GM04504 (cell line): ENCODE data around the gene SPTAN1.
A peak's percentile ranks its signal among the peaks of the same experiment; 100 is the strongest.
"Not testable (repeated sequence)": the region's sequence is repeated elsewhere in the genome, so short reads cannot be mapped to it uniquely, and the experiment has no call there.

Experiments used
- DNase-seq: peaks from one replicate; pipeline ENCODE4 v3.0.0-alpha.2; 2012; ENCODE audit warnings: low read depth

SPTAN1 gene

DNA sequence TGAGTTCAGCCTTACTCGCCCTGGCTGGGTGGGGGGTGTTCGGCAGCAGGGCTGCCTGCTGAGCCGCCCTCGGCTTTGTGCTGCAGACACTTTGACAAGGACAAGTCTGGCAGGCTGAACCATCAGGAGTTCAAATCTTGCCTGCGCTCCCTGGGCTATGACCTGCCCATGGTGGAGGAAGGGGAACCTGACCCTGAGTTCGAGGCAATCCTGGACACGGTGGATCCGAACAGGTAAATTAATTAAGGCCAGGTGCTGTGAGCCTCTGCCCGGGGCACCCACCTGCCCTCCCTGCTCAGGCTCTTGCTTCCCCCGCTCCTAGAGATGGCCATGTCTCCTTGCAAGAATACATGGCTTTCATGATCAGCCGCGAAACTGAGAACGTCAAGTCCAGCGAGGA is 80.1 kb downstream of the SPTAN1 start:
- DNase-seq, result no peak

DNA sequence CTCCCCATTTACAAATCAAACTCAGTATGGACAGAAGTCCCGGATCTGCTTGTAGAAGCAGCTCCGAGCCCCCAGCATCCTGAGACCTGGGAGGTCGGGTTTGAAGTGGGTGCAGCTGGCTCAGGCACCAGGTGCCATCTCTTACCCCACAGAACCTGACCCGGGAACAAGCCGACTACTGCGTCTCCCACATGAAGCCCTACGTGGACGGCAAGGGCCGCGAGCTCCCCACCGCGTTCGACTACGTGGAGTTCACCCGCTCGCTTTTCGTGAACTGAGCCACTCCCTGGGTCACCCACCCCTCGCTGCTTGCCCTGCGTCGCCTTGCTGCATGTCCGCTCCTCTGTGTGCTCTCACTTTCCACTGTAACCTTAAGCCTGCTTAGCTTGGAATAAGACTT is 80.7 kb downstream of the SPTAN1 start:
- no peak for DNase-seq

DNA sequence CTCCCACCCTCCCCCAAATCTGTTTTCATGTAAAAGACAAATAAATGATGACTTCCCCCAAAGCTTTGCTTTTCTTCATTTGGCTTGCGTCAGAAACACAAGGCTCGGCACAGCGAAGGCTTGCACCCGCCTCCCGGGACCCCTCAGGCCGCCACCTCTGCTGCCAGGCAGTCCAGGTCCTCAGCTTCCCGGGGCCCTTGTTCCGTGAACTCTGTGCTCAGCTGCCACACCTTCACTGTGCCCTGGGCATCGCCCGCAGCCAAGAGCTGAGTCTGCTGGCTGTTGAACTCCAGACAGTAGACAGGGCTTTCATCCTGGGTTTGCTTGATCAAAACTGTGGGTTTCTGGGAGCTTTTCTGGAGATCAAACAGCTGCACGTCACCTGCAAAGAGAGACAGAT is 81.2 kb downstream of the SPTAN1 start:
- no peak for DNase-seq

DNA sequence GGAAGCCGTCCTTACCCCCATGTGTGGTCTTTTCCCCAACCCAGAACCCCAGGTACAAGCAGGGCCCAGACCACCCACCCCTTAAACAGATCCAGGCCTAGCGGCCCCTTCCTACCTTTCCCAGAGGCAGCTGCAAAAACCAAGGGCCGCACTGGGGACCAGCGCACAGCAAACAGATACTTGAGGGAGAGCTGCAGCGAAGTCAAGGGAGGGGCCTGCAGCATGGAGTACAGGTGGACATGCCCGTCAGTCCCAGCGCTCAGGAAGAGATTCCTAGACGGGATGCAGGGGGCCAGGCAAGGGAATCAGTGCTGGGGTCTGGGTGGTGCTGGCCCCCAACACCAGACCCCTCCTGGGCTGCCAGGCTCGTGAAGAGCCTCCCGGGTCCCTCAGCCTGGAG is 81.7 kb downstream of the SPTAN1 start:
- no peak for DNase-seq

DNA sequence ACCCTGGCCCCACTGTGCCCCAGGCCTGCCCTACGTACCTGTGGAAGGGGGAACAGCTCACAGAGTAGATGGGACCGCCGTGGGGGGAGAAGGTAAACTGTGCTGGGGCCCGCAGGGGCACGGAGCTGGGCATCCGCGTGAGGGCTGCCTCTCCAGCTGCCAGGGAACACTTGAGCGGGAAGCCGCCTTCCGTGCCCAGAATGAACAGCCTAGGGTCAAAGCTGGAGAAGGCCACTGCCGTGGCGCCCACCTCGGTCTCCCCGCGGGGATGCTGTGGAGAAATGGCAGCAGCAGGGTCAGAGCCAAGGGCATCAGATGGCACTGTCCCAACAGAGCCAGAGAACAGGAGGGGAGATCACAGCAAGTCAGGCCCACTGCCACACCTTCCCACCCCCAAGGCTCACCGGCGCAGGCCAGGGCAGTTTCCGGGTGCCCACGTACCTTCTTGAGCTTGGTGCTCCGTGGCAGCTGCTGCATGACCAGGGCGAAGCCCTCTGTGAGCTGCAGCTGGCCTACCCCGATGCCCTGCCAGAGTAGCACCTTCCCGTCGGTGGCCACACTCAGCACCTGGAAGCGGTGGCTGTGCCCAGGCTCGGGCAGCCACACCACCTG is 82.4 kb downstream of the SPTAN1 start:
- no peak for DNase-seq

DNA sequence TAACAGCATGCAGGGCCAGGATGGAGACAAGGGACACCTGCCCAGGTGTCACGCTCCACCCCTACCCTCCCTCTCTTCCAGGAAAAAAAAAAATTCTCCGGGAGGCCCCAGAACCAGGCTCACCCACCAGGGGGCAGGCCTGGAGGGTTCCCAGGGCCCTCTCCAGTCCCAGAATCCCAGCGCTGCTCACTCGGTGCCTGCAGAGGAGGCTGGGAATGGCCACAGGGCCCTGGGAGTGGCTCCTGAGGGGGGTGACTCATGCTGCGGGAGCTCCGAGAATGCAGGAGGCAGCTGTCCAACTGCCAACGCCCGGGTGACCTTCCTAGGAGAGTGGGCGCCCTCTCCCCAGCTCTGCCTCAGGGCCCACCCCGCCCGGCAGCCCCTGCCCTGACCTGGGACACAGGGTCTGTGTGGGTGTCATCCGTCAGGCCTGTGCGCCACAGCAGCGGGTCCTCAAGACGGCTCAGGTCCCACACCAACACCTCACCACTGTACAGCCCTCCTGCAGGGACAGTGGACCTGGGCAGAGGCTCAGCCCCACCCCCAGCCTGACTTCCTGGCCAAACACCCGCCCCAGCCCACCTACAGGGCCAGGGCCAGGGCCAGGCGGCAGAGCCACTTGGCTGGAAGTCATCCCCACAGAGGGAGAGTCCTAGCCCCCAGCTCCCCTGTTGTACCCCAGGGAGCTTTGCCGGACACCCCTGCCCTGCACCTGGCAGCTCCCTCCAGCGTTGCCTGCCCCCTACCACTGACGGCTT is 83.1 kb downstream of the SPTAN1 start:
- peak; percentile 94 for DNase-seq

DNA sequence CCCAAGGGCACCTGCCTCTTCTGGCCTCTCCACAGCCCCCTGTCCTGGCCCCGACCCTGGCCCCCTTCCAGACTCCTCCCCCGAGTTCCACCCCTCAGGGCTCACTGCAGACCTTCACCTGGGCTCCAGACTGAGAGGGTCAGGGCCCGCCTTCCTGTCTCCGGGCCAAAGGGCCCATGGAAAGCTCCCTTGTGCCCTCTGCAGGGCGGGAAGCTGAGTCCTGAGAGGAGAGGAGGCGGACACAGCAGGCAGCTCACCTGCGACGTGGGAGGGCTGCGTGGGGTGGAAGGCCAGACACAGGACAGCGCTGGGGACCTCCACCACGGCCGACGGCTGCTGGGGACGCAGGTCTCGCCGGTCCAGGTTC is 83.6 kb downstream of the SPTAN1 start:
- no peak for DNase-seq

DNA sequence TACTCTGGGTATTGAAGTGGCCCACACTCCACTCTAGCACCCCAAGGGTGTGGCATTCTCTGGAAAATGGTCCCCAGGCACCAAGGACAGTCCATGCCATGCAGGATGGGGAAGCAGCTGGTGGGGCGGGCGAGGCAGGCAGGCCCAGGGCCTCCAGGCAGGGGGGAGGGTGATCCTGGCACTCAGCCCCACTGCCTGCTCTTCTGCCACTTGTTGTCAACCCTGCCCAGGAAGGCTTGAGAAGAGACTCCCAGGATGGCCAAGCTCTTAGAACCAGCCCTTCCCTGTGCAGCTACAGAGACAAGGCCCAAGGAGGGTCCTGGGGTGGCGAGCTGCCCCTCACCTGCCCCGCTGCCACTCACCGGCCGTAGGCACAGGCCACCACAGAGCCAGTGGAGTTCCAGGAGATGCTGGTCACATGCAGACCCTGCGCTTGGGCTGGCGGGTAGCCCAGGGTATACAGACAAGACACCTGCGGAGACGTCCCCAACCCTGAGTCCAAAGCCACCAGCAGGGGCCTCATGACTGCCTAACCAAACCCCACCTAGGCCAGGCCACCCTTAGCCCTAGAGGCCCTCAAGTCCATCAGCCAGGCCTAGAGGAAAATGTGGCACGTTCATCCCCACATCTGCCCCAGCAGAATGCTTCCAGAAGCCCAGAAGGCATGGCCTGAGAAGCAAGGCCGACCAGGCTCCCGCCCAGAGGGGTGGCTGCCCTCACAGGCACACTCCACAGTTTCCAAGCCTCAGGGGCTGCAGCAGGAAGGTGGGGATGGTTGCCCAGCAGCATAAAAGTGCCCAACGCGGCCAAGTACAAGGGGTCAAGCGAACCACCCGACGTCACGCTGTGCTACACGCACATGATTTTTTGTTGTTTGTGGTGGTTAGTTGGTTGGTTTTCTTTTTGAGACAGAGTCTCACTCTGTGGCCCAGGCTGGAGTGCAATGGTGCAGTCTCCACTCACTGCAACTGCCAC is 84.5 kb downstream of the SPTAN1 start:
- no peak for DNase-seq

DNA sequence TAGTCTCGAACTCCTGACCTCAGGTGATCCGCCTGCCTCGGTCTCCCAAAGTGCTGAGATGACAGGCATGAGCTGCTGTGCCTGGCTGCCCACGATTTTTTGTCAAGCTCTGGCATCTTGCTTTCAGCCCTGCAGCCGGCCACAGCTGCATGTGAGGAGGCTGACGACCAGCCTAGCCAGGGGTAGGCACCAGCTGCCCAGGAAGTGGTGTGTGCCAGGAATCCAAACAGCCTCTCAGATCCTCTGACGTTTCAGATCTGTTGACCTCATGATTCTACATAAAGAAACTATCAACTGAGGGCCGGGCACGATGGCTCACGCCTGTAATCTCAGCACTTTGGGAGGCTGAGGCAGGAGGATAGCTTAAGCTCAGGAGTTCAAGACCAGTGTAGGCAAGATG is 85.3 kb downstream of the SPTAN1 start:
- no peak for DNase-seq

DNA sequence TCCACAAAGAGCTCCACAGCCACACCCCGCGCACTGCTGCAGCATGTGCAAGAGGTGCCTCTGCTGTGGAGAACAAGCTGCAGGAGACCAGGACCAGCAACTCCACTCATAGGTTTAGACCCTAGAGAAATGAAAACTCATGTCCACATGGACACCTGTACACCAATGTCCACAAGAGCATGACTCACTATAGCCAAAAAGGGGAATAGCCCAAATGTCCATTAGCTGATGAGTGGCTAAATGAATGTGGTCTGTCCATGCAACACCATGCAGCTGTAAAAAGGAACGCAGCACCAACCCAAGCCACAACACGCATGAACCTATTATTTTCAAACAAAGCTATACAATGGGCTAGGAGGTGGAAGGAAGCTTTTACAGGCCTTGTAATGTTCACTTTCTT is 86.2 kb downstream of the SPTAN1 start:
- no peak for DNase-seq

DNA sequence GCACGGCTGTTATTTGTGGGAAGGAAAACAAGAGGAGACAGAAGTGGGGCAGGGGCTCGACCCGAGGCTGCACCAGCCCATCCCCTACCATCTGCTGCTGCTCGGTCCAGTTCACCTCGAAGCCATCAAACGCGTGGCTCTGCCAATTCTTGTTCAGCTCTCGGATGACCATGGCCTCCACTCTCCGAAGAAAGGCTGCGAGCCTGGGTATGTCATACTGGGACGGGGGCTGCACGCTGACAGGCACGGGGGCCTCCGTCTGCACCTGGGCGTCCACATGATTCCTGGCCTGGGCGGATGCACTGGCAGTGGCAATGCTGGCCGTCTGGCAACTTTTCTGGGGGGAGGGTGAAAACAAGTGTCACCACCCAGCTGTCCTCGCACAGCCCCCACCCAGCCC is 88.2 kb downstream of the SPTAN1 start:
- DNase-seq, result no peak

DNA sequence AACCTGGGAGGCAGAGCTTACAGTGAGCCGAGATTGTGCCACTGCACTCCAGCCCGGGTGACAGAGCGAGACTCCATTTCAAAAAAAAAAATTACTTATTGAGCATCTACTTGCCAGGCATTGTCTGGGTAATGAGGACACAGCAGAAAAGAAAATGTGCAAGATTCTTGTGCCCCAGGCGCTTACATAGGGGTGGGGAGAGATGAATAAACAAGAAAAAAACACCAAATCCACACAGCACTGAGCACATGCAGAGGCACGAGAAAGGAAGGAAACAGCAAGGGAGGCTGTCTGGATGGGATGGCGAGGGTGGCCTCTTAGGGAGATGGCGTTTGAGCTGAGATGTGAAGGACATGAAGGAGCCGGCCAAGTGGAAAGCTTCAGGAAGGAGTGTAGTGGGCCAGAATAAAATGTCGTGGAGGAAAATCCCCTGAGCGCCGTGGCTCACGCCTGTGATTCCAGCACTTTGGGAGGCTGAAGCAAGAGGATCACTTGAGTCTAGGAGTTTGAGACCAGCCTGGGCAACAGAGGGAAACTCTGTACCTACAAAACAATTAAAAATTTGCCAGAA is 90.4 kb downstream of the SPTAN1 start:
- no peak for DNase-seq

DNA sequence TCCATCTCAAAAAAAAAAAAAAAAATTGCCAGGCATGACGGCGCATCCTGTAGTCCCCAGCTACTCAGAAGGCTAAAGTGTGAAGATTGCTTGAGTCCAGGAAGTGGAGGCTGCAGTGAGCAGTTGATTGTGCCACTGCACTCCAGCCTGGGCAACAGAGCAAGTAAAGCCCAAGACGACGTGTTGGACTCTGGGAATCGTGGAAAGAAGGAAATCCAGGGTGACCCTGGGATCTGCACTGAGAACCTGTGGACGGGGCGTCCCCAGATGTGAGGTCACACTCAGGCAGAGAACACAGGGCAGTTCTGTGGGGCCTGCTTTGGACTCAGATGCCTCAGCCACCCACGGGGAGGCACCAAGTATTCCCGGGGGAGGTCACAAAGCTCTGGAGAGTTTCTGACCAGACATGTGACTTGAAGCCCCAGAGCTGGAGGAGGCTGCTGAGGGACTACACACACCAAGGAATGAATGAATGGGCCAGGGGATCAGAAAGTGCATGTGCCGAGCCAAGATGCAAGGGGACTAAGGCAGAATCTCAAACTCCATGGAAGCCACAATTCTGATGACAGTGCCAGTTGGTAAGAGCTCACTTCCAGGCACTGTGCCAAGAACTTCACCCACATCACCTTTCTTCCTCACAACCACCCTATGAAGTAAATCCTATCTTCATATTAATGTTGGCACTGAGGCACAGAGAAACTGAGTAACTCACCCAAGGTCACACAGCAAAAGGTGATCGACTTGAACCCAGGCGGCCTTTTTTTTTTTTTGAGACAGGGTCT is 91.3 kb downstream of the SPTAN1 start:
- no peak for DNase-seq

DNA sequence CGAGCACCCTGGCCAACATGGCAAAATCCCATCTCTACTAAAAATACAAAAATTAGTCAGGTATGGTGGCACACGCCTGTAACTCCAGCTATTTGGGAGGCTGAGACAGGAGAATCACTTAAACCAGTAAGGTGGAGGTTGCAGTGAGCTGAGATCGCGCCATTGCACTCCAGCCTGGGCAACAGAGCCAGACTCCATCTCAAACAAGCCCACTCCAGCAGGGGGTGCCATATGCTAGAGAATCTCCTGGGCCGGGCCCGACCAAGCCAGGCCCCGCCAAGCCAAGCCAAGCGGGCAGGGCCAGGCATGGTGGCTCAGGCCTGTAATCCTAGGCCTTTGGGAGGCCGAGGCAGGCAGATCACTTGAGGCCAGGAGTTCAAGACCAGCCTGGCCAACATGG is 95.8 kb downstream of the SPTAN1 start:
- DNase-seq, result not testable (repeated sequence)

DNA sequence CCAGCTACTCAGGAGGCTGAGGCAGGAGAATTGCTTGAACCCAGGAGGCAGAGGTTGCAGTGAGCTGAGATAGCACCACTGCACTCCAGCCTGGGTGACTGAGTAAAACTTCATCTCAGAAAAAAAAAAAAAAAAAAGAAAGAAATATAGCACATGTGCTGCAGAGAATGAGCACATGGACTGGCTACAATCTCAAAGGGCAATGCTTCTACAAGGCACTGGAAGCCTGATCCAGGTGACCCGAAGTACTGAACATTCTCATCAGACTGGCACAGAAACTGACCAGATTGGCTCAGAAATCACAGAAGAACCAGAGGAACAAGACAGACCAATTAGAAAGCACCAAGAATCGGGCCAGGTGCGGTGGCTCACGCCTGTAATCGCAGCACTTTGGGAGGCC is 99.4 kb downstream of the SPTAN1 start:
- no peak for DNase-seq

DNA sequence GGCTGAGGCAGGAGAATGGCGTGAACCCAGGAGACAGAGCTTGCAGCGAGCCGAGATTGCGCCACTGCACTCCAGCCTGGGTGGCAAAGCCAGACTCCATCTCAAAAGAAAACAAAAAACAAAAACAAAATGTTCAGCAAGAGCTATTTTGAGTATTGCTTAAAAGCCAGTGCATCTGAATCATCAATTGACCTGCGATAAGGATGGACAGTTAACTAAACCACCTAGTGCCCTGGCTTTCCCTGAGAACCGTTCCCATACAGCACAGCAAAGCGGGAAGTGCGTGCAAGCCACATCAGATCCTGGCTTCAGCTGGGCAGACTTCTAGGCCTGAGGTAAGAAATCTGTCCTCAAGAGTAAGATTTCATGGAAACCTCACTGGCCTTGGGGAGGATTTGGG is 101.5 kb downstream of the SPTAN1 start:
- DNase-seq, result no peak

DNA sequence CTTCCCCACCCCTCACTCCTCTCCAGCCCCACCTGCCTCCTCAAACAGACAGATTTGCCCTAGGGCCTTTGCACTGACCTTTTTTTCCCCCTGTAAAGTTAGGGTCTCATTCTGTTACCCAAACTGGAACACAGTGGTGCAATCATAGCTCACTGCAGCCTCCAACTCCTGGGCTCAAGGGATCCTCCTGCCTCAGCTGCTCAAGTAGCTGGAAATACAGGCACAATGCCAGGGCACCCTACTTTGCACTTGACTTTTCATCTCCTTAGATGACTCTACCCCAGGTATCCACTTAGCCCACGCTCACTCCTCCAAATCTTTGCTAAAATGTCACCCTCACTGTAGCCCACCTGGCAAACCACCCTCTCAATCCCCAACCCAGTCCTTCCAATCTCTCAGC is 102.1 kb downstream of the SPTAN1 start:
- no peak for DNase-seq

DNA sequence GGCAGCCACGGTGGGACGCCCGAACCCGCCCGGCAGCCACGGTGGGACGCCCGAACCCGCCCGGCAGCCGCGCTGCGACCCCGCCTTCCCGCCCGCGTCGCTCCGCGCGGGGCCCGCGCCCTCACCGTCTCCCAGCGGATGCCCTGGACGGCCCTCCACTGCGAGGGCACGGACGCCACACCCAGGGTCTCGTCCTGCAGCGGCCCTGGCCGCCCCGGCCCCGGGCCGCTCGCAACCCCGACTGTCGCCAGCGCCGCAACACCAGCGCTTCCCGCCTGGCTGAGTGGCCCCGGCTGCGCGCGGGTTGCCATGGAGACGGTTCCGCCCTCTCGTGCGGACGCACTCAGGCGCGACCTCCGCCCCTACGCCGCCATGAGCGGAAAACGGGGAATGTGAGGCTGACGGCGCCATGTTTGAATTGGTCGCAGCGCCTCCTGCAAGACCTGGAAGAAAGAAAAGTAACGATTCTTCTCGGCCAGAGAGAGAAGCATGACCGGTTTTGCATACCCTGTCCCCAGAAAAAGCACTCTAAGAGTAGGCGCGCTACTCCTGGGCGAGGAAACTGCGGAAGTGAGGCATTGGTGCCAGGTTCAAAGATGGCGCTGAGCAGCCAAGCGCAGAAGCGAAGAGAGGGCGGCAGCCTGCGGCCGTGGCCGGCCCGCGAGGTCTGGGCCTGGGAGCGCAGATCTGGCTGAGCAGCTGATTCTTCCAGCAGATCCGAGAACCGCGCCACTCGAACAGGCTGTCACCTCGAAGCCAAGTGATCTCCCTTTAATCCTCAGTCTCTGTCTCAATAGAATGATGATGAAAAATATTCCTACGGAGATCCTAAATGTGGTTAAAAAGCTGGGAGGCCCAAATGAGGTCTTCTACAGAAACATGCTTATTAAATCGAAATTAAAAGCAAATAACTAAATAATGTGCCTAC is 104.3 kb downstream of the SPTAN1 start, which contains the start of gene DYNC2I2:
TSS of gene DYNC2I2 (minus strand) at position 432 of the 928 bp plus-strand sequence. CDS start at position 311, 121 bp downstream.
- DNase-seq, result peak; percentile 85

DNA sequence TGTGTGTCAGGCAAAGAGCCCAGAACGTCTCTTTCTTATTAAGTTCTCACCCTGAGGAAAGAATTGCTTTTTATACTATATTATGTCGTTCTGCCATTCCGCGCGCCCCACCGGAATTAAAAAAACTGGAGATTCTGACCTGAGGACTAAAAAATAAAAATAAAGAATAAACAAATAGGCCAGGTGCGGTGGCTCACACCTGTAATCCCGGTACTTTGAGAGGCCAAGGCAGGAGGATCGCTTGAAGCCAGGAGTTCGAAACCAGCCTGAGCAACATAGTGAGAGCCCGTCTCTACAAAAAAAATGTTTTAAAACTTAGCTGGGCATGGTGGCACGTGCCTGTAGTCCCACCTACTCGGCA is 104.9 kb downstream of the SPTAN1 start:
- DNase-seq, result no peak

DNA sequence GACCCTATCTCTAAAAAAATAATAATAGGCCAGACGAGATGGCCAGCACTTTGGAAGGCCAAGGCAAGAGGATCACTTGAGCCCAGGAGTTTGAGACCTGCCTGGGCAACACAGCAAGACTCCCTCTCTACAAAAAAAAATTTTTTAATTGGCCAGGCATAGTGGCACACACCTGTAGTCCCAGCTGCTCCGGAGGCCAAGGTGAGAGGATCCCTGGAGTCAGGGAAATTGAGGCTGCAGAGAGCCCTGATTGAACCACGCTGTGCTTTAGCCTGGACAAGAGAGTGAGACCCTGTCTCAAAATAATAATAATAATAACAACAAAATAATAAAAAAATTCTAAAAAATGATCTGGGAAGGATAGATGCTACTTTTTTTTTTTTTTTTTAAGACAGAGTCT is 105.4 kb downstream of the SPTAN1 start:
- no peak for DNase-seq
